Pancreas (tissue), 10 donors: Measurements from ENCODE around the gene PRKAR2B. TPM values are rescaled to one million over a fixed set of nuclear protein-coding genes. Genes with fewer than 3 reads are reported as not detected.
A peak's percentile ranks its signal among the peaks of the same experiment; 100 is the strongest.

Source experiments
- ATAC-seq, 4 donors: fragments of 200-7000 bp; cut with Tn5 transposase; one replicate each; pipeline versions ENCODE4 v1.8.0 to v1.9.1; 2020; ENCODE audit warnings: mild to moderate bottlenecking in 4 of 4, moderate library complexity in 4 of 4
- DNase-seq, 6 donors: peaks; one replicate each; pipeline ENCODE4 v3.0.0-alpha.2; 2020
- FAIRE-seq: peaks from 2 replicates; lab custom pipeline; 2012; peaks lifted over from hg19 to GRCh38; lab: Jason Lieb, UNC
- H3K27ac ChIP-seq, 4 donors: fragments of 200-600 bp; sonication (generic); 1 replicate in 3 of 4; 2 replicates in 1 of 4; pipeline versions ENCODE4 v1.5.0 to v1.8.0; 2020
- H3K27me3 ChIP-seq, 4 donors: fragments of 200-600 bp; one replicate each; pipeline ENCODE4 v1.8.0; 2021
- H3K36me3 ChIP-seq, 3 donors: fragments of 200-600 bp; sonication (generic) in 1 of 3; one replicate each; pipeline versions ENCODE4 v1.5.0 to v1.8.0; 2020 to 2021
- H3K4me1 ChIP-seq, 3 donors: fragments of 200-600 bp; one replicate each; pipeline ENCODE4 v1.8.0; 2021
- H3K4me3 ChIP-seq, 4 donors: fragments of 200-600 bp; sonication (generic) in 2 of 4; one replicate each; pipeline versions ENCODE4 v1.5.0 to v1.8.0; 2020 to 2021
- H3K9me3 ChIP-seq, 4 donors: fragments of 200-600 bp; one replicate each; pipeline ENCODE4 v1.8.0; 2021
- CTCF ChIP-seq, 4 donors: fragments of 200-600 bp; sonication (generic) in 3 of 4; IDR thresholded peaks; one replicate each; pipeline versions ENCODE4 v1.5.0 to v1.8.0; 2021; ENCODE audit warnings: antibody characterized with exemption in 4 of 4
- WGBS, 2 donors: extraction: QIAGEN DNeasy Blood & Tissue Kit; methylation state at CpG; one replicate each; pipeline ENCODE4 v1.1.7; 2013; 5-methylcytosine and 5-hydroxymethylcytosine counted together
- intact Hi-C, 3 donors: fragments of 100-400 bp; cut with DNase I; formaldehyde crosslinking; loops; one replicate each; pipeline versions ENCODE4 v1.11.1 to v1.14.2; 2022
- polyA plus RNA-seq, 2 donors: library from polyadenylated mRNA; stranded (reverse); fragments of 200-250 nt; gene quantifications; one replicate each; pipeline ENCODE4 v1.2.3, GENCODE V29; 2013
- total RNA-seq, 6 donors: library from RNA; stranded (reverse); fragmentation: NEBNext Ultra II Directional in 4 of 6; extraction: Animal tissue kit (Norgen Biotek cat#: 25700) in 4 of 6; gene quantifications; one replicate each; pipeline versions ENCODE4 v1.2.1 to v1.2.4, GENCODE V29; 2021 to 2023
- donor health status: healthy with polysubstance abuse.
- donor health status: DM: no; HTN: no; CAD: no; lungs with moderate emphysema.
- donor health status: DM: no; HTN: no; CAD: no.
- donor health status: control.
- donor health status: control.
- donor health status: Bipolar disorder and iron deficiency.
- donor health status: DM: yes; HTN: yes; CAD: no.
- donor health status: DM: no; HTN: no; CAD: no.
- donor health status: DM: no; HTN: no; CAD: no.
- donor health status: DM: yes; HTN: yes; CAD: no.

The PRKAR2B gene
- total and polyA plus RNA-seq, 8 donors = 5.8 to 9.9 (median 7.6) TPM

GRCh38 chr7:107145067-107145838 lies 100.7 kb downstream of the PRKAR2B start:
- no peaks in the 10 kb centered on the region for H3K9me3 ChIP-seq
- TF ChIP-seq CTCF (IDR thresholded peaks at IDR 0.05) = no peak
- DNase-seq (no peak), FAIRE-seq (no peak), ATAC-seq (no peak)
- no peak overlapping the region for H3K4me3 ChIP-seq
- H3K27ac ChIP-seq = no peak overlapping the region
- no peaks in the 10 kb centered on the region for H3K27me3 ChIP-seq
- intact Hi-C loops = loop anchor here in 2 of 3 donors (5.0 to 10.0 kb wide), 3 partner anchors 190 to 353 kb away; no protein-coding TSS in a partner anchor
- H3K36me3 ChIP-seq = no peaks in the 10 kb centered on the region
- WGBS, 2 donors = 78% methylated on average over 4 of the region's 4 CpGs
- H3K4me1 ChIP-seq = peaks cover 0 to 6% (median 3%) of the 10 kb centered on the region in 3 donors

GRCh38 chr7:107147464-107148393 lies 103.2 kb downstream of the PRKAR2B start:
- Histone ChIP-seq H3K9me3 (no peaks in the 10 kb centered on the region), H3K4me1 (peaks cover 0 to 6% (median 3%) of the 10 kb centered on the region in 3 donors), H3K27ac (no peak overlapping the region), H3K36me3 (no peaks in the 10 kb centered on the region), H3K4me3 (no peak overlapping the region), H3K27me3 (no peaks in the 10 kb centered on the region)
- 24 to 26% methylated on average over 3 of the region's 3 CpGs for WGBS, 2 donors
- TF ChIP-seq CTCF (IDR thresholded peaks at IDR 0.05) = peak in 3 of 4 donors; percentile 14 to 46 (median 23)
- FAIRE-seq (no peak), DNase-seq (peak in 1 of 6 donors; percentile 19), ATAC-seq (peak; percentile 71 to 91 (median 84))
- intact Hi-C loops = loop anchor here in 2 of 3 donors (5.0 to 10.0 kb wide), 3 partner anchors 193 to 355 kb away; no protein-coding TSS in a partner anchor

GRCh38 chr7:107148721-107149120 lies 104.2 kb downstream of the PRKAR2B start:
- no peak overlapping the region for H3K4me3 ChIP-seq
- 89 to 92% methylated on average over 2 of the region's 2 CpGs for WGBS, 2 donors
- no peak overlapping the region for H3K27ac ChIP-seq
- H3K36me3 ChIP-seq = no peaks in the 10 kb centered on the region
- H3K4me1 ChIP-seq = peaks cover 0 to 6% (median 3%) of the 10 kb centered on the region in 3 donors
- ATAC-seq (no peak), DNase-seq (no peak), FAIRE-seq (no peak)
- intact Hi-C loops = loop anchor here in 2 of 3 donors (5.0 to 10.0 kb wide), 3 partner anchors 194 to 356 kb away; no protein-coding TSS in a partner anchor
- no peak for TF ChIP-seq CTCF (IDR thresholded peaks at IDR 0.05)
- H3K27me3 ChIP-seq = no peaks in the 10 kb centered on the region
- H3K9me3 ChIP-seq = no peaks in the 10 kb centered on the region

- Histone ChIP-seq H3K27me3 (no peaks in the 10 kb centered on the region), H3K36me3 (no peaks in the 10 kb centered on the region), H3K27ac (no peak overlapping the region), H3K9me3 (no peaks in the 10 kb centered on the region), H3K4me3 (no peak overlapping the region), H3K4me1 (peaks cover 0 to 3% (median 3%) of the 10 kb centered on the region in 3 donors)
- intact Hi-C loops = loop anchor here in 2 of 3 donors (5.0 to 10.0 kb wide), 4 partner anchors 195 to 358 kb away; no protein-coding TSS in a partner anchor
- FAIRE-seq (no peak), ATAC-seq (no peak), DNase-seq (no peak)
- WGBS, 2 donors = 70 to 75% methylated on average over 1 of the region's 1 CpG
- no peak for TF ChIP-seq CTCF (IDR thresholded peaks at IDR 0.05)
Measured at GRCh38 chr7:107149863-107150262, 105.4 kb downstream of the PRKAR2B start.
